Esophagus muscularis mucosa (tissue), 4 donors: Measurements from ENCODE around the gene MLF2. TPM values are rescaled to one million over a fixed set of nuclear protein-coding genes. Genes with fewer than 3 reads are reported as not detected.

Experiments used
- DNase-seq: peaks from one replicate; pipeline ENCODE4 v3.0.0-alpha.2; 2017; ENCODE audit errors: extremely low spot score
- H3K27ac ChIP-seq, 4 donors: fragments of 200-600 bp; sonication (generic); replicated peaks in 1 of 4; 1 replicate in 3 of 4; 2 replicates in 1 of 4; pipeline ENCODE4 v1.5.1; 2016 to 2019; ENCODE audit warnings: mild to moderate bottlenecking in 1 of 4
- H3K27me3 ChIP-seq, 4 donors: fragments of 200-600 bp; sonication (generic); one replicate each; pipeline versions ENCODE4 v1.5.1 to v1.6.0; 2016 to 2019
- H3K36me3 ChIP-seq, 4 donors: fragments of 200-600 bp; sonication (generic); one replicate each; pipeline ENCODE4 v1.5.1; 2016 to 2019
- H3K4me1 ChIP-seq, 4 donors: fragments of 200-600 bp; sonication (generic); one replicate each; pipeline ENCODE4 v1.5.1; 2016 to 2019
- H3K4me3 ChIP-seq, 4 donors: fragments of 200-600 bp; sonication (generic); 1 replicate in 2 of 4; 2 replicates in 2 of 4; pipeline ENCODE4 v1.5.1; 2016 to 2019; ENCODE audit warnings: mild to moderate bottlenecking in 4 of 4, moderate library complexity in 1 of 4
- H3K9me3 ChIP-seq, 4 donors: fragments of 200-600 bp; sonication (generic); 1 replicate in 3 of 4; 2 replicates in 1 of 4; pipeline ENCODE4 v1.5.1; 2016 to 2019
- EP300 ChIP-seq: sonication (generic); formaldehyde crosslinking; IDR thresholded peaks from one replicate; pipeline ENCODE4 v1.6.1; 2017; ENCODE audit warnings: antibody characterized with exemption
- POLR2A ChIP-seq: fragments of 450-650 bp; IDR thresholded peaks from one replicate; pipeline ENCODE4 v1.6.1; 2017; ENCODE audit warnings: antibody characterized with exemption, moderate library complexity, mild to moderate bottlenecking, low read depth
- POLR2AphosphoS5 ChIP-seq, 2 donors: sonication (generic); formaldehyde crosslinking; IDR thresholded peaks; one replicate each; pipeline ENCODE4 v1.6.1; 2017; ENCODE audit warnings: antibody characterized with exemption in 2 of 2
- WGBS: methylation state at CpG from one replicate; pipeline ENCODE4 v1.1.5; 2018; 5-methylcytosine and 5-hydroxymethylcytosine counted together
- intact Hi-C: fragments of 100-400 bp; cut with DNase I; formaldehyde crosslinking; loops from one replicate; pipeline ENCODE4 v1.15.1; 2023
- total RNA-seq, 4 donors: library from RNA; depleted of rRNA; stranded (reverse); fragments of >200 nt; gene quantifications; one replicate each; pipeline versions ENCODE4 v1.1.0 to v1.2.1, GENCODE V29; 2016
- TF ChIP-seq, protein P1 (sequence below), 3 experiments: fragments of 200-600 bp in 2 of 3; fragments of 450-650 bp in 1 of 3; sonication (generic) in 2 of 3; IDR thresholded peaks; one replicate each; pipeline ENCODE4 v1.5.1; 2017 to 2019; ENCODE audit warnings: antibody characterized with exemption in 3 of 3, mild to moderate bottlenecking in 2 of 3, moderate library complexity in 1 of 3

MLF2 gene
- total RNA-seq, 4 donors from 2014 or later: 169 to 247 (median 214) TPM

DNA sequence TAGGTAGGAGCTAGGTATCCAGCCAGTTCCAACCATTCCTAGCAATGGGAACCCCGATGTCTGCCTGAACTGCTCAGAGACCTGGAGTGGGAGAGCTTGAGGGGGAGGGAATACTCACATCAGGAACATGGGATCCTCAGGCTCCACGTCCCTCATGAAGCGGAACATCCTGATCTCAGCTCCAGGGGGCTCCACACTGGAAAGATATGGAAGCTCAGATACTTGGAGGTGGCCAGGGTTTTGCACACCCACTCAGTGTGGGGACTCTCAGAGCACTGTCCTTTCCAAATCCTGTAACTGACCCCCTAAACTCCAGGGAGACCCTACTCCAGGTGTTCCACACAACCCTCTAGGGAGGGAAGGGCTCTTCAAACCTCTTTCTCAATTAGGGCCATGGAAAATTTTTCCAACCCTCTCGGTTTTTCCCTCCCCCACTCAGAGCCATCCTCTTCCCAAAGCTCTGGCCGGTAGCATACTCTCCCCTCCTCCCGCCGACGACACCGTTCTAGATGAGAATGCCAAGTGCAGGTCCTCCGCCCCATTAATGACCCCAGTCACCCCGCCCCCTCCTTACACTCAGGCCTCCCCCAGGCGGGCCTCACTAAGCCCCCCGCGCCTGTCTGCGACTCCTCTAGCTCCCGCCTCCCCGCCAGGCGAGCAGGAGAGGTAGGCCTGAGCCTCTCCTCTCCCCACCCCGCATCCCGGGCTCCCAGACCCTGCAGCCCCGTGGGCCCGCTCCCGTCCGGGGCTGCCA lies 597 bp downstream of the MLF2 start:
- DNase-seq: no peak
- no peak for TF ChIP-seq POLR2A
- TF ChIP-seq, protein P1, sequence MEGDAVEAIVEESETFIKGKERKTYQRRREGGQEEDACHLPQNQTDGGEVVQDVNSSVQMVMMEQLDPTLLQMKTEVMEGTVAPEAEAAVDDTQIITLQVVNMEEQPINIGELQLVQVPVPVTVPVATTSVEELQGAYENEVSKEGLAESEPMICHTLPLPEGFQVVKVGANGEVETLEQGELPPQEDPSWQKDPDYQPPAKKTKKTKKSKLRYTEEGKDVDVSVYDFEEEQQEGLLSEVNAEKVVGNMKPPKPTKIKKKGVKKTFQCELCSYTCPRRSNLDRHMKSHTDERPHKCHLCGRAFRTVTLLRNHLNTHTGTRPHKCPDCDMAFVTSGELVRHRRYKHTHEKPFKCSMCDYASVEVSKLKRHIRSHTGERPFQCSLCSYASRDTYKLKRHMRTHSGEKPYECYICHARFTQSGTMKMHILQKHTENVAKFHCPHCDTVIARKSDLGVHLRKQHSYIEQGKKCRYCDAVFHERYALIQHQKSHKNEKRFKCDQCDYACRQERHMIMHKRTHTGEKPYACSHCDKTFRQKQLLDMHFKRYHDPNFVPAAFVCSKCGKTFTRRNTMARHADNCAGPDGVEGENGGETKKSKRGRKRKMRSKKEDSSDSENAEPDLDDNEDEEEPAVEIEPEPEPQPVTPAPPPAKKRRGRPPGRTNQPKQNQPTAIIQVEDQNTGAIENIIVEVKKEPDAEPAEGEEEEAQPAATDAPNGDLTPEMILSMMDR (IDR thresholded peaks at IDR 0.05): peak in 2 of 3 experiments; percentile 23 to 28
- peaks cover 39 to 47% (median 45%) of the 10 kb centered on the region in 4 donors for H3K36me3 ChIP-seq
- H3K9me3 ChIP-seq: no peaks in the 10 kb centered on the region
- H3K4me1 ChIP-seq: peaks cover 18 to 34% (median 24%) of the 10 kb centered on the region in 4 donors
- intact Hi-C loops: loop anchor here (2.0 to 5.0 kb wide), 2 partner anchors 26 to 75 kb away; partner anchors contain the start of gene P3H3
- H3K27ac ChIP-seq: peak overlapping the region; percentile 99
- peak overlapping the region; percentile 66 to 95 (median 83) for H3K4me3 ChIP-seq
- no peaks in the 10 kb centered on the region for H3K27me3 ChIP-seq
- WGBS: 2% methylated on average over 15 of the region's 24 CpGs

DNA sequence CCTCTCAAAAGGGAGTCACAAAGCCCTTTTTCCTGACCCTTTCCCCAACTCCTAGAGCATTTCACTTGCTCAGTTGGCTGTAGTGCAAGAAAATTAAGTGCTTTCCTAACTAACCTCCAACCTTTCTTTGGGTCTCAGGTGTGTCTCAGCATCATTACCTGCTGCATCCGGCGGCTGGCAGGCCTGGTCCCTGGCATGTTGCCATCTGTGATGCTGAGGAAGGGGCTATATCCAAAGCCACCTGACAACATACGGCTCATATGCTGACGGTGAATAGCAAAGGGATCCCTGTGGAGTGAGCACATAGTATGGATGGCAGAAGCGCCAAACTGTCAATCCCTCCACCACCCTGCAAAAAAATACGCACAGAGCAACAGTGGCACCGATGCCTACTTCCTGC lies 1.2 kb downstream of the MLF2 start:
- Histone ChIP-seq H3K36me3 (peaks cover 45 to 53% (median 51%) of the 10 kb centered on the region in 4 donors), H3K27ac (peak overlapping the region; percentile 99), H3K9me3 (no peaks in the 10 kb centered on the region), H3K4me1 (peaks cover 15 to 34% (median 24%) of the 10 kb centered on the region in 4 donors), H3K27me3 (no peaks in the 10 kb centered on the region), H3K4me3 (peak overlapping the region; percentile 66 to 95 (median 83))
- no peak for DNase-seq
- no peak for TF ChIP-seq POLR2AphosphoS5 (IDR thresholded peaks at IDR 0.05)
- TF ChIP-seq, protein P1 (IDR thresholded peaks at IDR 0.05): no peak
- no peak for TF ChIP-seq POLR2A
- TF ChIP-seq EP300: no peak
- intact Hi-C loops: loop anchor here (2.0 to 5.0 kb wide), 2 partner anchors 27 to 76 kb away; partner anchors contain the start of gene P3H3
- 75% methylated on average over 7 of the region's 7 CpGs for WGBS

DNA sequence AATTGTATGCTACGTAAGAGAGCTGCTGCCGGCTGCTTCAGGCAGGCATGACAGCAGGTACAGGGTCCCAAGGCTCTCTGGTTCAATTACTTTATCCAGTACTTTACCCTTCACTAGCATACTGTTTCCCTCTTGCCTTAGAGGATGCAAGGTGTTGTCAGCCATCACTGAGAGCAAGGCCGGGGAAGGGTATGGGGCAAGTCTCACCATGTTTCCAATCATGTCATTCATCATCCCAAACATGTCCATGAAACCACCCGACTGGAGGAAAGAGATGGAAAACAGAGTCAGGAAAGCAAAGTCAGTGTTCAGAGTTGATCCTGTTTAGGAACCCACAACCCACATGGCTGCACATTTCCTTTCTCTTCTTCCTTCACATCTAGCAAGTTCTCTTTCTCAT lies 2.4 kb downstream of the MLF2 start:
- Histone ChIP-seq H3K27ac (peak overlapping the region in 1 of 4 donors; percentile 6), H3K36me3 (peaks cover 46 to 62% (median 58%) of the 10 kb centered on the region in 4 donors), H3K9me3 (no peaks in the 10 kb centered on the region), H3K4me3 (no peak overlapping the region), H3K4me1 (peaks cover 15 to 34% (median 24%) of the 10 kb centered on the region in 4 donors), H3K27me3 (no peaks in the 10 kb centered on the region)
- TF ChIP-seq EP300 (no peak), POLR2A (no peak), POLR2AphosphoS5 (IDR thresholded peaks at IDR 0.05) (no peak)
- TF ChIP-seq, protein P1 (IDR thresholded peaks at IDR 0.05): no peak
- intact Hi-C loops: loop anchor here (5.0 kb wide), 1 partner anchor 77 kb away; the partner anchor contains the start of gene P3H3
- DNase-seq: no peak
- WGBS: 76% methylated on average over 4 of the region's 4 CpGs

DNA sequence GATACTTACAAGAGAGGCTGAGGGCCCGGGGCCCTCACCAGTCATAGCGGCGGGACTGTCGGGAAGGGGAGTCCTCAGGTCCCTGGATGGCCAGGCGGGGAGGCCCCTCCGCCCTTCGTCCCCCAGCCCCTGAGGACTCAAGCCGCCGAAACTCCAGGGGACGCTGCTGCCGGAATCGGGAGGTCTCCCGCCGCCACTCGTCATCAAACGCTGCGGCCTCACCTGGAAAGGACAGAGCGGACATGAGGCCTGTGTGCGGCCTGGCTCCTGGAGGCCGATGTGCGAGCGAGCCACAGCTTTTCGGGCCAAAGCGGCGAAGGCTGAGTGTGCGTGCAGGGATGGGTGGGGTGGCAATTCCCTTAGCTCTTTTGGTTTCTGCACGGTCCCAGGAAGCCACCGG lies 4.2 kb downstream of the MLF2 start:
- H3K4me3 ChIP-seq: no peak overlapping the region
- no peak overlapping the region for H3K27ac ChIP-seq
- no peak for TF ChIP-seq EP300
- TF ChIP-seq, protein P1 (IDR thresholded peaks at IDR 0.05): no peak
- TF ChIP-seq POLR2AphosphoS5 (IDR thresholded peaks at IDR 0.05): no peak
- TF ChIP-seq POLR2A: no peak
- intact Hi-C loops: no loop called here
- no peaks in the 10 kb centered on the region for H3K9me3 ChIP-seq
- H3K4me1 ChIP-seq: peaks cover 12 to 29% (median 20%) of the 10 kb centered on the region in 4 donors
- WGBS: 94% methylated on average over 25 of the region's 28 CpGs
- H3K36me3 ChIP-seq: peaks cover 46 to 62% (median 58%) of the 10 kb centered on the region in 4 donors
- no peaks in the 10 kb centered on the region for H3K27me3 ChIP-seq
- no peak for DNase-seq
